ENCODE results near the gene TMEM144.

GRCh38 chr4:158274636-158275035, 64.3 kb downstream of the TMEM144 start:
- no peak for TF ChIP-seq CTCF (IDR thresholded peaks at IDR 0.05; ENCODE audit: low read depth, low read length, missing input control)
- TF ChIP-seq HNF4G (IDR thresholded peaks at IDR 0.05), result no peak
- TF ChIP-seq JUND (IDR thresholded peaks at IDR 0.05), result no peak
- no peak for TF ChIP-seq FOXA1 (IDR thresholded peaks at IDR 0.05)
- no peak for TF ChIP-seq REST (IDR thresholded peaks at IDR 0.05)
- TF ChIP-seq TAF1 (conservative IDR thresholded peaks at IDR 0.05), result no peak
- TF ChIP-seq RXRA (IDR thresholded peaks at IDR 0.05), result no peak

All from liver (tissue), 3 donors.